Panc1 (cell line): ENCODE measurements around the gene NTM.

Experiments used
- CTCF ChIP-seq: fragments of 450-650 bp; IDR thresholded peaks from 2 replicates; pipeline ENCODE4 v1.5.1; 2017; ENCODE audit warnings: mild to moderate bottlenecking
- TCF7L2 ChIP-seq: IDR thresholded peaks from 2 replicates; pipeline ENCODE4 v1.6.1; 2011; ENCODE audit warnings: mild to moderate bottlenecking, low read depth, low read length, inconsistent platforms

GRCh38 chr11:131328843-131329242, 41.6 kb upstream of the NTM start:
- no peak for TF ChIP-seq CTCF
- no peak for TF ChIP-seq TCF7L2
